GM21526 (cell line): ENCODE results near the gene COMMD7.
A peak's percentile ranks its signal among the peaks of the same experiment; 100 is the strongest.
"Not testable (repeated sequence)": the region's sequence is repeated elsewhere in the genome, so short reads cannot be mapped to it uniquely, and the experiment has no call there.

Experiments
- ATAC-seq: cut with Tn5 transposase; IDR thresholded peaks from one replicate; pipeline ENCODE4 v1.9.1; 2021; ENCODE audit warnings: moderate library complexity; ENCODE audit not compliant: unreplicated experiment, low FRiP score

Gene COMMD7

GRCh38 chr20:32767418-32768198 lies 24.3 kb upstream of the COMMD7 start:
- no peak for ATAC-seq

GRCh38 chr20:32765230-32765875 lies 22.1 kb upstream of the COMMD7 start:
- ATAC-seq: not testable (repeated sequence)

DNA sequence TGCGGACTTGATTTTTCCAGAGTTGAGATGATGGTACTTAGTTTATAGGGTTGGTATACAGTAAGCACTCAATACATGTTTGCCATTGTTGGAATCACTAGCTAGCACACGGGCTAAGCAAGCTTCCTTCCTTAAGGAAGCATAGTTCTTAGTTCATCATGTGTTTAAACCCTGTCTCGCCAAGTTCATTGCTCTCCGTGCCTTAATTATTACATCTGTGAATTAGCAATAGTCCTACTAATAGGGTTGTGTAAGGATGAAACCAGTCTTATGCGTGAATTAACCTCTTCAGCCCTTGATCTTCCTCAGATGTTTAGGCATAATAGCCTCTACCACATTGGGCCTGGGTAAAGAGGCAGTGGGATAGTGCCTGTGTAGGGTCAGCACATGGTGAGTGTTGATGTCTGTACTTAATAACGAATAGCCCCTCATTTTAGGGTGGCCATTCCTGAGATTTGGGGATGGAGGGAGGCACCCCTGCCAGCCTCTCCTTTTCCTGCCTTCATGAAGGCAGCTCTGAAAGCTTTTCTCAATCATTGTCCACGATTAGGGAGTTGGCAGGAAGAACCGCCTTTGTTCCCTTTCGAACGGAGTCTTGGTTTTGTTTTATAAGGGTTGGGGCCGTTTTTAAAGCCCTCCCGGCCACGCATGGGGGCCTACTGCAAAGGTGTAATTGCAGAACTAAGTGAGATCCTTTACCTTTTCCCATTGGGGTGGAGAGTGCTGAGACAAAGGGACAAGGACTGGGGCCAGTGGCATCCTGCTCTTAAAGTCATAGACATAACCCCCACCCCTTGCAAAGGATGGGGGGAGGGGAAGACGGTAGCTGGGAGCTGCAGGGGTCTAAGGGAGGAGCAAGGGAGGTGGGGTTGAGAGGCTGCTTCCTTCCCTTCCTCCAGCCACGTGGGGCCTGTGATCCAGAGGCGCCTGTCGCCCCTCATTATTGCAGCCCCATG lies 21.0 kb upstream of the COMMD7 start:
- no peak for ATAC-seq

DNA sequence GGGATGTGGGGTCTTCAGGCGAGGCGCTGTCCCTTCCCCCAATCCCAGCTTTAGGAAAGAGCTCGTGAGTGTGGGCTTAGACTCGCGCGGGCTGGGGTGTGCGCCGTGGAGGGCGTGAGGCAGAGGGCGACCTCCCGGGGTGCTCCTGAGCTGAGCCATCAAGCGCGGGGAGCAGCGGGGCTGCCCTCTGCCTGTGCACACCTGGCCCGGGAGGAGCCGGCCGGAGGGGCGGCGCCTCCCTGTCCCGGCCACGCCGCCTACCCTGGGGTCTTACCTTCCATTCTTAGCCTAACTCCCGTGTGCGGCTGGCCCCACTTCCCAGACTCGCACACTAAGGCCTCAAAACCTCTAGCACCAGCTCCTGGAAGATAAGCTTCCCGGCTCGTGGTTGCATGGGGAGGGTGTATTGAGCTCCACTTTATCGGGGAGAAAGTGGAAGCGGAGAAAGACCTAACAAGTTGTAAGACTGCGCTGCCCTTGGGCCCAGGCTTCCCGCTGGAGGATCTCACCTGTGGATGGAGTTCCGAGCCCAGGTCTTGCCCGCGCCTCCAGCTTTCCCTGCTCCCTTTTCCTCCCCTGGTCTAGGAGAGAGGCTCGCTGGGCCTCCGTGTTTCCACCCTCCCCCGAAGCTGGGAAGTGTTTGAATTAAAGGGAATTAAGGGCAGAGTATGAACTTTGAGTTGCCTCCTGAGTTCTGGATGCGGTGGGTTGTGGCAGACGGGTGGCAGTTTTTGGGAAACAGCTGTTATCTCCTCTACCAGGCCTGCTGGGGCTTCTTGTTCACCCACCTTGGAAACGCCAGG lies 20.1 kb upstream of the COMMD7 start:
- ATAC-seq: no peak

DNA sequence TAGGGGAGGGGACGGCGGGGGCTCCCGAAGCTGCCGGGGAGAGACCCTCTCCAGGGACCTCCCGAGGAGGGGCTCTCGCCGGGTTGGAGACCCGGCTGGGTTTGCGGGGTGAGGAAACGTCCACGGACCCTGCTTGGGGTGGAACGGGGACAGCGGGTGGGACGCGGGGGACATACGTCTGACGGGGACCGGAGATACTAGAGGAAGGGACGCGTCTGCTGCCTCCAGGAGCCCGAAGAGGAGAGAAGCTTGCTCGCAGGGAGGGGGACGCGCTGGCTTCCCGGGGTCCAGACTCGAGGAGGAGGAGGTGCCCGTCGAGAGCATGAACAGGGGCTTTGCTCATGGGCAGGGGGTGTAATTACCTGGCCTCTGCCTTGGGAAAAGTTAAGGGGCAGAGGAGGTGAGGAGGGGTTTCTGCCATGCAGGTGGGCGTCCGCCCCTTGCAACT lies 19.5 kb upstream of the COMMD7 start:
- ATAC-seq: no peak

DNA sequence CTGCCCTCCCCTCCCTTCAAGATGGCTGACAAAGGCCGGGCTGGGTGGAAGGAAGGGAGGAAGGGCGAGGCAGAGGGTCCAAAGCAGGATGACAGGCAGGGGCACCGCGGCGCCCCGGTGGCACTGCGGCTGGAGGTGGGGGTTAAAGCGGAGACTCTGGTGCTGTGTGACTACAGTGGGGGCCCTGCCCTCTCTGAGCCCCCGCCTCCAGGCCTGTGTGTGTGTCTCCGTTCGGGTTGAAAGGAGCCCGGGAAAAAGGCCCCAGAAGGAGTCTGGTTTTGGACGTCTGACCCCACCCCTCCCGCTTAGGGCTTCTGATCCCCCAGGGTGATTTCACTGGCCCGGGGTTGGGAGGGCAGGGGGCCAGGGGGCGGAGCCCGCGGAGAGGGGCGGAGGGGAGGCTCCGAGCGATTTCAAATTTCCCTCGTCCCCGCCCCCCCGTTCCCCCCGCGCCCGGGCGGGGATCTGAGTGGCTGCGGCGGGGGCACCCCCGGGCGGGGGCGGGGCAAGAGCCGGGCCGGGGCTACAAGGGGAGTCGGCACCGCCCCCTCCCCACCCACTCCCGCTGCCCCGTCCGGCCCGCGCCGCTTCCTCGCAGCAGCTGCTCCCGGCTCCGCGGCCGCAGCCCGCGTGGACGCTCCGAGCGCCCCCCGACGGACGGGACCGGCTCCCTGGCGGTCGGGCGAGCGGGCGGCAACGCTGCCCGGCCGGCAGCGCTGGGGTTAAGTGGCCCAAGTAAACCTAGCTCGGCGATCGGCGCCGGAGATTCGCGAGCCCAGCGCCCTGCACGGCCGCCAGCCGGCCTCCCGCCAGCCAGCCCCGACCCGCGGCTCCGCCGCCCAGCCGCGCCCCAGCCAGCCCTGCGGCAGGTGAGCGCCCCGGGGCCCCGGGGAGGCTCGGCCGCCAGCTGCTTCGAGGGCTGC lies 18.8 kb upstream of the COMMD7 start, which contains the start of gene DNMT3B:
DNMT3B (plus strand) TSS at position 555 of the 923 bp plus-strand sequence. CDS start 17,939 bp downstream, outside the sequence.
- ATAC-seq: peak; percentile 53

DNA sequence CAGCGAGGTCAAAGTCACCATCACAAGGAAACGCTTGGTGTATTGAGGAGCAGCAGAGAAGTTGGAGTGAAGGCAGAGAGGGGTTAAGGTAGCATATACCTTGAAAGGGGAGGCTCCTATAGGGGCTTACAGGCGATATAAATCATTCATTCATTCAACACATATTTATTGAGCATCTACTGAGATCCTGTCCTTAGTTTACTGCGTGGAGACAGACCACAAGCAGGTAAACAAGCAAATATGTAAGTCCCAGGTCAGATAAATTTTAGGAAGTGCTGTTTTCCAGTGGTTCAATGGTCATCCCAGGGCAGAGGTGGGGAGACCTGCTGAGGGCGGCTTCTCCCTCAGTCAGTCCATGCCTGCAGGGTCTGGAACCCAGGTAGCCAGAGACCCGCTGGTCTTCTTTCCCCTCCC lies 18.2 kb upstream of the COMMD7 start:
- no peak for ATAC-seq

DNA sequence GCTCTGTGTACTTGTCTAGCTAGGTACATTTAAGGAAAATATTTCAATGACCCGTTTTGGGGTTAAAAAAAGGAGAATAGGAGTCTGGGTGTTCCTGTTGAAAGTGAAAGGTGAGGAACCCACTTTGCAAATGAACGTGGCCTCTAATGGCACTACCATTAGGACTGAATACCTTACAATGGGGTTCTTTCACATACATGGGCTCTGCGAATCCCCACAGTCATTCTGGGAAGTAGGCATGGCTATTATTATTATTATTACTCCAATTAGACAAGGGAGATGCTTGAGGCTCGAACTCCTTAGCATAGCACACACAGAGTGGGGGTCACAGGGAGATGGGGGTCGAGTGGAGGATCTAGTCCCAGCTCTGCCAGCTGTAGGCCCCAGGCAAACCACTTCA lies 12.9 kb upstream of the COMMD7 start:
- no peak for ATAC-seq

DNA sequence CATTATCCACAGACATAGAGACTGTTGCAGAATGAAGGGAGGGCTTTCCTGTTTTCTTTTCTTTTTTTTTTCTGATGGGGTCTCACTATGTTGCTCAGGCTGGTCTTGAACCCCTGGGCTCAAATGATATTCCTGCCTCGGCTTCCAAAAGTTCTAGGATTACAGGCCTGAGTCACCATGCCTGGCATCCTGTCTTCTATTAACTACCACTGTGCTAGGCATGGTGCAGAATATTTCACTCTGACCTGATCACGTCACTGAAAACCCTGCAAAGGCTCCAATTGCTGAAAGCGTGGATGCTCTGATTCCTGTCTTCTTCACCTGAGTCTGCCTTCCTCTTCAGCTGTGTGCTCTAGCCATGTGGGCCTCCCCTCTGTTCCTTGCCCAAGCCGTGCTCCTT lies 10.5 kb upstream of the COMMD7 start:
- ATAC-seq: no peak

- ATAC-seq: no peak
These were observed 9.4 kb upstream of the COMMD7 start for GRCh38 chr20:32752458-32753250.

DNA sequence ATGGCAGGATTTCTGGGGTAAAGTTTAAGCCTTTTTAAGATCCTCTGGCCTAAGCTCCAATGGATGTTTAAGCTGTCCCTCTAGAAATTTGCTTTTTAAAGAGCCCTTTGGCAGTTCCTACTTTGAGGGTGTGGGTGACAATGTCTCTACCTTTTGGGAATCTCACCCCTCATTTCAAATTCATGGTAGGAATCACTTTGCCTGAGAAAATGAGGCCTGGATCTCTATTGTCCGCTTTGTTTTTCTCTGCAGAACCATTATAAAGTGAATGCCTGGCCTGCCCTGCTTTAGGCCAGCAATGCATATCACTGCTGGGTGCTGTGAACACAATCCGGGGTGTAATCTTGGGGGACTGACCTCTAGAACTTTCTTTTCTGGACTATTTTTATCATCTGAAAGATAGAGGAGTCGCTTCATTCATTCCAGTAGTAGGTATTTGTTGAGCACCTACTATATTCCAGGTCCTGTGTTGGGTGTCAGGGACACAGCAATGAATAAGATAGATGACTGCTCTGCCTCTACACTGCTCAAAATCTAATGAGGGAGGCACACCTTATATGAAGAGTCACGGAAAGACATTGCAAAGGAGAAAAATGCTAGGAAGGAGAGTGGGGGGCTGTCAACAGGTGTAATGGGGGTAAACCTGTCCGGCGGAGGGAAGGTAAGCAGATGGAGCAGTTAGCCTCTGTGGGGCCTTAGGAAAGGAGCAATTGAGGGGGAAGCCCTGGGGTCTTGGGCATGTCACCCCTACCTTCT lies 8.6 kb upstream of the COMMD7 start:
- ATAC-seq: no peak

- ATAC-seq: no peak
These were observed 8.0 kb upstream of the COMMD7 start for GRCh38 chr20:32751293-32751692.

- ATAC-seq: no peak
These were observed 6.8 kb upstream of the COMMD7 start for GRCh38 chr20:32749914-32750637.

GRCh38 chr20:32742322-32743236 lies 688 bp downstream of the COMMD7 start:
- no peak for ATAC-seq

DNA sequence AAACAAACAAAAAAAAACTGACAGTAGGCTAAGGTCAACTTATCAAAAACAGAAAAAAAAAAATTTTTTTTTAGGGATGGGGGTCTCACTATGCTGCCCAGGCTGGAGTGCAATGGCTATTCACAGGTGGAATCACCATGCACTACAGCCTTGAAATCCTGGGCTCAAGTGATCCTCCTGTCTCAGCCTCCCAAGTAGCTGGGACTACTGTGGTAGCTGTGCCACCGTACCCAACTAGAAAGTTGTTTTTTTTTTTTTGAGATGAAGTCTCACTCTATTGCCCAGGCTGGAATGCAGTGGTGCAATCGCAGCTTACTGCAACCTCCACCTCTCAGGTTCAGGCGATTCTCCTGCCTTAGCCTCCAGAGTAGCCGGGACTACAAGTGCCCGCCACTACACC lies 2.1 kb downstream of the COMMD7 start:
- no peak for ATAC-seq
